KOPT-K1 (cell line): Measurements from ENCODE around the gene TNKS1BP1.
"Not testable (repeated sequence)": the region's sequence is repeated elsewhere in the genome, so short reads cannot be mapped to it uniquely, and the experiment has no call there.

Source experiments
- H3K27ac ChIP-seq: fragments of 200-600 bp; sonication (generic); 2 replicates; pipeline ENCODE4 v1.5.1; 2016; ENCODE audit warnings: antibody characterized with exemption, mild to moderate bottlenecking, low read depth, low read length; ENCODE audit not compliant: poor library complexity, severe bottlenecking
- H3K36me3 ChIP-seq: fragments of 200-600 bp; sonication (generic); 2 replicates; pipeline ENCODE4 v1.5.1; 2017; ENCODE audit warnings: antibody characterized with exemption, mild to moderate bottlenecking, low read length, moderate library complexity; ENCODE audit not compliant: insufficient read depth
- H3K9me3 ChIP-seq: fragments of 200-600 bp; sonication (generic); 2 replicates; pipeline ENCODE4 v1.5.1; 2017; ENCODE audit warnings: antibody characterized with exemption, low read length, mild to moderate bottlenecking; ENCODE audit not compliant: insufficient read depth, poor library complexity, severe bottlenecking

Gene TNKS1BP1, protein sequence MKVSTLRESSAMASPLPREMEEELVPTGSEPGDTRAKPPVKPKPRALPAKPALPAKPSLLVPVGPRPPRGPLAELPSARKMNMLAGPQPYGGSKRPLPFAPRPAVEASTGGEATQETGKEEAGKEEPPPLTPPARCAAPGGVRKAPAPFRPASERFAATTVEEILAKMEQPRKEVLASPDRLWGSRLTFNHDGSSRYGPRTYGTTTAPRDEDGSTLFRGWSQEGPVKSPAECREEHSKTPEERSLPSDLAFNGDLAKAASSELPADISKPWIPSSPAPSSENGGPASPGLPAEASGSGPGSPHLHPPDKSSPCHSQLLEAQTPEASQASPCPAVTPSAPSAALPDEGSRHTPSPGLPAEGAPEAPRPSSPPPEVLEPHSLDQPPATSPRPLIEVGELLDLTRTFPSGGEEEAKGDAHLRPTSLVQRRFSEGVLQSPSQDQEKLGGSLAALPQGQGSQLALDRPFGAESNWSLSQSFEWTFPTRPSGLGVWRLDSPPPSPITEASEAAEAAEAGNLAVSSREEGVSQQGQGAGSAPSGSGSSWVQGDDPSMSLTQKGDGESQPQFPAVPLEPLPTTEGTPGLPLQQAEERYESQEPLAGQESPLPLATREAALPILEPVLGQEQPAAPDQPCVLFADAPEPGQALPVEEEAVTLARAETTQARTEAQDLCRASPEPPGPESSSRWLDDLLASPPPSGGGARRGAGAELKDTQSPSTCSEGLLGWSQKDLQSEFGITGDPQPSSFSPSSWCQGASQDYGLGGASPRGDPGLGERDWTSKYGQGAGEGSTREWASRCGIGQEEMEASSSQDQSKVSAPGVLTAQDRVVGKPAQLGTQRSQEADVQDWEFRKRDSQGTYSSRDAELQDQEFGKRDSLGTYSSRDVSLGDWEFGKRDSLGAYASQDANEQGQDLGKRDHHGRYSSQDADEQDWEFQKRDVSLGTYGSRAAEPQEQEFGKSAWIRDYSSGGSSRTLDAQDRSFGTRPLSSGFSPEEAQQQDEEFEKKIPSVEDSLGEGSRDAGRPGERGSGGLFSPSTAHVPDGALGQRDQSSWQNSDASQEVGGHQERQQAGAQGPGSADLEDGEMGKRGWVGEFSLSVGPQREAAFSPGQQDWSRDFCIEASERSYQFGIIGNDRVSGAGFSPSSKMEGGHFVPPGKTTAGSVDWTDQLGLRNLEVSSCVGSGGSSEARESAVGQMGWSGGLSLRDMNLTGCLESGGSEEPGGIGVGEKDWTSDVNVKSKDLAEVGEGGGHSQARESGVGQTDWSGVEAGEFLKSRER (N-terminal part only)

DNA sequence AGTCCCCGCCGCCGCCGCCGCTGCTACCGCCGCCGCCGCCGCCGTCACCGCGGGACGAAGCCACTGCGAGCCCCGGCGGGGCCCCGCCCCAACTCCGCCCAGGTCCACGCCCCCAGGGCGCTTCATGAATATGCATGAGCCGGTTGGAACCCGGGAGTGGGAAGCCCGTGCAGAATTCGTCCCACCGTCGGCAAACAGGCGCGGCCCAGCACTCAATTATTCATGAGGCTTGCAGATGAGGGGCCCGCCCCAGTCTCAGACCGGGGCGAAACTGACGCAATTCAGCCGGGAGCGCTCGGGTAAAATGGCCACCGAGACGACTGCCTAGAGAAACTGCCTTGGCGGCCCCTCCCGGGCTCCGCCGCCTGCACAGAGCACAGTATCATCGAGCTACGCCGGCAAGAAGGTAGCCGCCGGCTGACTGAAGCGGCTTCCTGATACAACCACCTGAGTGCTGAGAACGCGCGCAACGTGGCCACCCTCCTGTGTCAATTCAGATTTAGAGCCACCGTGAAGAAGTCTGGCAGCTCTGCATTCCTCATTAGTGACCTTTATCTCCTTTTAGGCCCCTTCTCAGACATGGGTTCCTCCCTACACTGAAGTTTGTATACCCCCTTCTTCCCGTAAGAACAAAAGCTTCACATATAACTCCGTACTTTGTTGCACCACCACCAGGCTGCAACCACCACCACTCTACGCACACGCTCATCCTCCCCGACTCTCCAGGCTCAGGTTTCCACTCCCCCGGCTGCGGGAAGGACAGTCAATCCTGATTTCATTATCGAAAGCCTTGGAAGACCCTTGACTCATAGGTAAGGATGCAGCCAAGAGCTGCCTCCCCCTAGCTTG lies at the start of gene TNKS1BP1:
Gene TNKS1BP1, minus strand, starts transcription at position 67 of the 849 bp plus-strand sequence. CDS start 3,067 bp downstream, outside the sequence.
- H3K36me3 ChIP-seq = peaks cover 47% of the 10 kb centered on the region
- H3K27ac ChIP-seq = peak within 1 kb of the TSS; percentile 66
- no peaks in the 10 kb centered on the region for H3K9me3 ChIP-seq

DNA sequence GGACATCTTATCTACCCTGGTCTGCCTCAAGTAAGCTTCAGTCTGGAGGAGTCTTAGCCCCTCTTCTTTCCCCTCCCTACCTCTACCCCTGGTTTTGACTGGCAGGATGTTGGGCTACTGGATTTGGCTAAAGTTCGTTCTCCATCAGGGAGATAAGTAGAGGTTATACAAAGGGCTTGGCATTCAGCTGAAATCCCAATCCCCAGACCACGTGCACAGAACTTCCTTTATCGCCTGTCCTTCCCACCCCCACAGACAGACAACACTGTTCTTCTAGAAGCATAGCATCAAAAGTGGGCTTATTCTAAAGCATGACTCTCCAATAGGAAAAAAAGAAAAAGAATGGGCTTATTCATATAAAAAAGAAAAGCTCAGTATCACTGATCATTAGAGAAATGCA lies 48.4 kb upstream of the TNKS1BP1 start:
- no peak overlapping the region for H3K27ac ChIP-seq
- H3K9me3 ChIP-seq = no peaks in the 10 kb centered on the region

DNA sequence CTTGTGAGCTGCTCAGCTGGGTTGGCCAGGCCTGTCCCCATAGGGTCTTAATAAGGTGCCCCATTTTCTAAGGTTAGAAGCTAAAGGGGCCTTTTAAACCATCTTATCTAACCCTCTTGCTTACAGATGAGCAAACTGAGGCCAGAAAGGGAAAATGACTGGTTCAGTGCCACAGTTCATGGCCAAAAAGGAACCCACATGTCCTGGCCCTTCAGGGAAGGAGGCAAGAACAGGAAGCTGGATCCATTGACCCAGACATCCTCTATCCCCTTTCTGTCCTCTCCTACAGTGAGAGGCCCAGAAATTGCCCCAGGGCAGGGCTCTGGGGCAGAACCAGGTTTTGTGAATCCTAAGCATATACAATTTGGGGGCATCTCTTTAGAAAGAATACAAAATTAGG lies 46.2 kb upstream of the TNKS1BP1 start:
- H3K27ac ChIP-seq = no peak overlapping the region
- H3K9me3 ChIP-seq = no peaks in the 10 kb centered on the region
- H3K36me3 ChIP-seq = no peaks in the 10 kb centered on the region

More for the DNA sequence above, 48.4 kb upstream of the TNKS1BP1 start:
- no peaks in the 10 kb centered on the region for H3K36me3 ChIP-seq

DNA sequence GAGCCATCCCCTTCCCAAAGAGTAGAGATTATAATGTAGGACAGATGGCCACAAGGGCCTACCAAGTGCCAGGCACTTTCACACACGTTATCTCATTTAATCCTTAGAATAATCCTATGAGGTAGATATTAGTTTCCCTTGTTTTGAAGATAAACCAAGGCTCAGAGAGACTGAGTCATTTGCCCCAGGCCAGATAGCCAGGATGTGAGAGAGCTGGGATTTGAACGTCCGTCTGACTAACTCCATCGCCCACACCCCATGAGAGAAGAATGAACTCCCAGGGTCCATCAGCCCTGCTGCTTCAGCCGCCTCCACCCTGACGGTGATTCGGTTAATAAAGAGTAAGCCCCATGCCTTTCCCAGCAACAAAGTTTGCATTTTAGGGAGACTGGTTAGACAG lies 45.5 kb upstream of the TNKS1BP1 start:
- H3K36me3 ChIP-seq = no peaks in the 10 kb centered on the region
- no peak overlapping the region for H3K27ac ChIP-seq
- H3K9me3 ChIP-seq = no peaks in the 10 kb centered on the region

DNA sequence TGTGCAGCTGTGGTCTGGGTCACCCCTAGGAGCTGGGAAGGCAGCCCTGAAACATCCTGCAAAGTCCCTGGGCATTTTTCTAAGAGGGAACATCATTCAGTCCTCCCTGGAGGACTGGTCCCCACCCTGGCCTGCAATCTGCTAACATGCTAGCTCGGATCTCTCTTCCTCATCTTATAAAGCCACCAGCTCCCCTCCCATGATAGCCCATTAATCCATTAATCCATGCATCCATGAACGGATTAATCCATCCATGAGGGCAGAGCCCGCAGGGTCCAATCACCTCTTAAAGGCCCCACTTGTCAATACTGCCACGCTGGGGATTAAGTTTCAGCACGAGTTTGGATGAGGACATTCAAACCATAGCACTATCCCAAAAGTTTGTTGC lies 44.1 kb upstream of the TNKS1BP1 start:
- H3K36me3 ChIP-seq = no peaks in the 10 kb centered on the region
- H3K27ac ChIP-seq = no peak overlapping the region
- no peaks in the 10 kb centered on the region for H3K9me3 ChIP-seq

DNA sequence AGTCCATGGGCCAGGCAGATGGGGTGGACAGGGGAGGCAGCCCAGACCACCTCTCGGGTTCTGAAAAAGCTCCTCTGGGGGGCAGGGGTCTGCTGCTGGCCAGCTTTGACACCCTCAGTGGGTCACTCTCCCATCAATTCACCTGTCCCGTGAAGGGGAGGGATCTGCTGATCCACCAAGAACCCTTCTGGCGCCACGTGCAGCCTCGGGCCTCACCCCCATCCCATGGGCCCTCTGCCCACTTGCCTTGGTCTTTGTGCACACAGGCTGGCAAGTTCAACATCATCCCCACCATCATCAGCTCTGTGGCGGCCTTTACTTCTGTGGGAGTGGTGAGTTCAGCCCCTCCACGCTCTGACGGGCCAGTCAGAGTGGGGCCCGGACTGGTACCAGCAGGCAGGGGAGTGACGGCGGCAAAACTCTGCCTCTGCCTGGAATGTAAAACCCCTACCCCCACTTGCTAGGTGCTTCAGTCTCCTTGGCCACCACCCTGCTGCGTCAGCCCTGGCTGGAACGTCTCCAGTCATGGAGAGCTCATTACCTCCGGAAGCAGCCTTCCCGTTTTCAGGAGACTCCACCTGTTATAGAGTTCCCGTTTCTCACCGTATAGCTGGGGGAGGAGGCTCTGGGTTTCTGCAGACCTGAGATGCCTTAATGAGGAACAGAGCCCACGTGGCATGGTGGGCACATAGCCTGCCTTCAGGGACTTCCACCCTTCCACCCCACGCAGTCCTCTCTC lies 43.5 kb upstream of the TNKS1BP1 start:
- Histone ChIP-seq H3K36me3 (no peaks in the 10 kb centered on the region), H3K9me3 (no peaks in the 10 kb centered on the region), H3K27ac (no peak overlapping the region)

DNA sequence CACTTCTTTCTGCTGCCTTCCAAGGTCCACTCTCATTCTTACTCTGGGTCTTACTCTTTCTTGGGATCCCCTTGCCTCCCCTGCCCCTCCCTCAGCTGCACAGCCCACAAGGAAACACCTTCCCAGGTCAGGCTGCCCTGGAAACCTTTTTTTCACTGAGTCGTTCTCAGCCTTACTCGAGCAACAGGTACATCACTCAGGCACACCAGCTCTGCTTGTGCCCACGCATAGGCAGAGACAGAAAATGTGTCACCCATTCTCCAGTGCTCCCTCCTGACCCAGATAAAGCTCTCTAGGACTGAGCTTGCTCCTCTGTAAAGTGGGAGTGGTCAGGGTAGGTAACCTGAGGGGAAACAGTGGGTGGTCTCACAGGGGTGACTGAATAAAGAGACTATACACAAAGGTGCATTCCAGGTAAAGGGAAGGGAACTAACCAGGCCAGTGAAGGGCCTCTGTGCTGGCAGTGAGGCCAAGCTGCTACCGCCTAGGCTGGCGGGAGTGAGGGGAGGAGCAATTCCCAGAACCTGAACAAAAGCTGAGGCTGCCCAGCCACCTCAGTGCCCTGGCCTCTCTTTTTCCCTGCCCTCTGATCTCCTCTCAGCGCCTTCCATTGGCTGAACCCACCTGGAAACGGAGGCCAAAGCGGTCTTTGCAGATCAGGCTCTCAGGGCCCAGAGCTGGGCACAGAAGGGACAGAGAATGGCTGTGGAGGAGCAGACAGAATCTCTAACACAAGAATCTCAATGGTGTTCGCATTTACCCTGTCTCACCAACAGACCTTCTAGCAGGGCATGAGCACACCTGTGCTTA lies 40.3 kb upstream of the TNKS1BP1 start:
- H3K36me3 ChIP-seq = no peaks in the 10 kb centered on the region
- no peak overlapping the region for H3K27ac ChIP-seq
- no peaks in the 10 kb centered on the region for H3K9me3 ChIP-seq

DNA sequence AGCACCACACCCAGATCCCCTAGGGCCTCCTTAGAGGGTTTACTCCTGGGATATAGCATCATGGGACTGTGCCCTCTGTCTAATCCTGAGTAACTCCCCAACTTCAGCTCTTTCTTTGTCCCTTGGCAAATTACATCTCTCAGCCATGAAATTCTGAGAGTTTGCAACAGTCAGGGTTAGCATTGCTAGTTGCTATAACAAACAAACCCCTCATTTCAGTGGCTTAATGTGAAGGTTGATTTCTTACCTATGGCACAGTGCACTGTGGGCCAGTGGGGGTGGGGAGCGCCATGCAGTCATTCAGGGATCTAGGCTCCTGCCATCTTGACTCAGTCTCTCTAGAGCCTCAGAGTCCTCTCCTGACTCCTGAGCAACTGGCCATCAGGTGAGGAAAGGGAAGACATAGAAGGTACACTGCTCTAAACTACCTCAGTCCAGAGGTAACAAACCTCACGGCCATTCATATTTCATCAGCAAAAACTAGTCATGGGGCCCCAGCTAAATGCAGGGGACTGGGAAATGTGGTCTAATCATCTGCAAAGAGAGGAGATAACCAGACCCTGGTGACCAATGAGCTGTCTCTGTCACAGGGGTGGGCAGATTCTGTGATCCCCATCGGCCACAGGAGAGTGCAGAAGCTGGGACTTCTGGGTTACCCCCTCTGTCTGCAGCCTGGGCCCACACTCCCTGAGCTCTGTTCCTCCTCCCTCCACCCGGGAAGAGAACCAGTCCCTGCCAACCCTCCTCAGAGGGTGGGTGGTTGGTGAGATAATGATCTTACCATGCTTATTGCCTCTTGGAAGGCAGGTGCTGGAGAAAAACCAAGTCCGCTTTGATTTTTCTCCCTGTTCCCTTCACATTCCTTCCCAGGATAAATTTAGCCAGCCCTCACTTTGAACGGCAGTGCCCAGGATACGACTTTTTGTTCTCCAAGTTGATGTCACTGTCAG lies 38.7 kb upstream of the TNKS1BP1 start:
- H3K27ac ChIP-seq = no peak overlapping the region
- H3K9me3 ChIP-seq = no peaks in the 10 kb centered on the region

DNA sequence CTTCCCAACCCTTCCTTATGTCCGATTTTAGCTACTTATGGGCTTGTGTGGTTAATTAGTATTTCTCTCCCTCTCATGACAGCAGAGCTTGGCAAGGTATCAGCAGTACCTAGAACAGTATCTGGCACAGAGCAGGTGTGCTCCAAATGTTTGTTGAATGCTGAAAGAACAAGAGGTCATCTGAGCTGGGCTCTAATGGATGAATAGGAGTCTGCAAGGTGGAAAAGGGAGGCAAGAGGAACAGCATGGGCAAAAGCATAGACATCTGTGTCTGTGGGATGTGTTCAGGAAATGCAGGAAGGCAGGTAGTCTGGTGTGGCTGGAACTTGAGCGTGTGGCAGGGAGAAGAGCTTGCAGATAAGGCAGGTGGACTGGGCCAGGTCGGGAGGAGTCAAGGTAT lies 37.2 kb upstream of the TNKS1BP1 start:
- H3K27ac ChIP-seq = no peak overlapping the region
- no peaks in the 10 kb centered on the region for H3K9me3 ChIP-seq

More for the DNA sequence above, 38.7 kb upstream of the TNKS1BP1 start:
- no peaks in the 10 kb centered on the region for H3K36me3 ChIP-seq

DNA sequence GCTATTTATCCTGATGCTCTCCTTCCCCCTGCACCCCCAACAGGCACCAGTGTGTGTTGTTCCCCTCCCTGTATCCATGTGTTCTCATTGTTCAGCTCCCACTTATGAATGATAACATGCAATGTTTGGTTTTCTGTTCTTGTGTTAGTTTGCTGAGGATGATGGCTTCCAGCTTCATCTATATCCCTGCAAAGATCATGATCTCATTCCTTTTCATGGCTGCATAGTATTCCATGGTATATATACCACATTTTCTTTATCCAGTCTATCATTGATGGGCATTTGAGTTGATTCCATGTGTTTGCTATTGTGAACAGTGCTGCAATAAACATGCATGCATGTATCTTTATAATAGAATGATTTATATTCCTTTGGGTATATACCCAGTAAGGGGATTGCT lies 36.7 kb upstream of the TNKS1BP1 start:
- not testable (repeated sequence) for H3K27ac ChIP-seq

More for the DNA sequence above, 37.2 kb upstream of the TNKS1BP1 start:
- no peaks in the 10 kb centered on the region for H3K36me3 ChIP-seq

DNA sequence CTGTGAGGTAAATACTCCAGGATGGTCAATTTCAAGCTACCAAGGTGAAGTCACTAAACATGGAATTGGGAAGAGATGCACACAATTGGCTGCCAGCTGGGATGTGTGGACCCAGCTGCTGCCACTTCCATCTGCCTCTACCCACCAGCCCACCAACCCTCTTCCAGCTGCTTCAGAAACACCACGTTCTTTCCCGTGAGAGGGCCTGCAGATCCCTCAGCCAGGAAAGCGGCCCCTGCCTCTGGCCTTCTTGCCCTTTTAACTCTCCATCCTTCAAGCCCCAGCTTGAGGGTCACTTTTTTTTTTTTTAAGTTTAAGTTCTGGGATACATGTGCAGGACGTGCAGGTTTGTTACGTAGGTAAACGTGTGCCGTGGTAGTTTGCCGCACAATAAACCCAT lies 36.2 kb upstream of the TNKS1BP1 start:
- H3K9me3 ChIP-seq = no peaks in the 10 kb centered on the region
- no peaks in the 10 kb centered on the region for H3K36me3 ChIP-seq
- no peak overlapping the region for H3K27ac ChIP-seq

More for the DNA sequence above, 36.7 kb upstream of the TNKS1BP1 start:
- not testable (repeated sequence) for H3K9me3 ChIP-seq, H3K36me3 ChIP-seq
